ENCODE measurements around the gene SERINC1. TPM values are rescaled to one million over a fixed set of nuclear protein-coding genes. Genes with fewer than 3 reads are reported as not detected.

SERINC1 gene
- total RNA-seq, 3 donors from 2014 or later (not counting 1 experiment from before 2014, with no cell fraction given) = 124 to 131 (median 128) TPM

GRCh38 chr6:122495612-122496011 lies 24.0 kb upstream of the SERINC1 start:
- Mint-ChIP-seq H3K36me3 (peaks cover 16% of the 10 kb centered on the region), H3K27me3 (ENCODE audit: low read depth in 2 of 2) (peaks cover 8 to 14% of the 10 kb centered on the region in 2 donors), H3K4me3 (no peak overlapping the region), H3K27ac (no peak overlapping the region), H3K4me1 (peaks cover 0 to 12% of the 10 kb centered on the region in 2 donors), H3K9me3 (peaks cover 5 to 6% of the 10 kb centered on the region in 2 donors)
- Histone ChIP-seq H3K27me3 (ENCODE audit: control insufficient read depth, insufficient read depth, low read length) (no peaks in the 10 kb centered on the region), H3K27ac (ENCODE audit: low read length) (no peak overlapping the region), H3K4me3 (ENCODE audit: low read length) (no peak overlapping the region), H3K4me1 (ENCODE audit: control insufficient read depth, insufficient read depth, low read length) (peaks cover 9% of the 10 kb centered on the region), H3K36me3 (ENCODE audit: control insufficient read depth, insufficient read depth, low read length) (no peaks in the 10 kb centered on the region), H3K9me3 (ENCODE audit: control insufficient read depth, insufficient read depth, low read length) (peaks cover 3% of the 10 kb centered on the region)
- intact Hi-C loops (cut with micrococcal nuclease) = no loop called here
- DNase-seq = no peak
- 26% methylated on average over 3 of the region's 3 CpGs for WGBS (ENCODE audit: insufficient coverage)
- peak in 1 of 3 donors; percentile 41 for ATAC-seq
- no peak for TF ChIP-seq CTCF (IDR thresholded peaks at IDR 0.05)

- WGBS (ENCODE audit: insufficient coverage) = 86% methylated on average over 4 of the region's 4 CpGs
- ATAC-seq (no peak), DNase-seq (no peak)
- no peak overlapping the region for H3K27ac ChIP-seq (ENCODE audit: low read length)
- H3K36me3 ChIP-seq (ENCODE audit: control insufficient read depth, insufficient read depth, low read length) = no peaks in the 10 kb centered on the region
- peaks cover 16% of the 10 kb centered on the region for H3K36me3 Mint-ChIP-seq
- no peak overlapping the region for H3K4me3 ChIP-seq (ENCODE audit: low read length)
- H3K9me3 ChIP-seq (ENCODE audit: control insufficient read depth, insufficient read depth, low read length) = peaks cover 2% of the 10 kb centered on the region
- peaks cover 9% of the 10 kb centered on the region for H3K4me1 ChIP-seq (ENCODE audit: control insufficient read depth, insufficient read depth, low read length)
- peaks cover 4% of the 10 kb centered on the region in 2 donors for H3K9me3 Mint-ChIP-seq
- peaks cover 0 to 12% of the 10 kb centered on the region in 2 donors for H3K4me1 Mint-ChIP-seq
- H3K27me3 Mint-ChIP-seq (ENCODE audit: low read depth in 2 of 2) = peaks cover 8 to 14% of the 10 kb centered on the region in 2 donors
- no peak overlapping the region for H3K27ac Mint-ChIP-seq
- intact Hi-C loops (cut with micrococcal nuclease) = loop anchor here (5.0 kb wide), 1 partner anchor 823 kb away; no protein-coding TSS in a partner anchor
- no peak for TF ChIP-seq CTCF (IDR thresholded peaks at IDR 0.05)
- H3K27me3 ChIP-seq (ENCODE audit: control insufficient read depth, insufficient read depth, low read length) = no peaks in the 10 kb centered on the region
- H3K4me3 Mint-ChIP-seq = no peak overlapping the region
These were observed 23.2 kb upstream of the SERINC1 start for GRCh38 chr6:122494665-122495272.

GRCh38 chr6:122491919-122492555 lies 20.4 kb upstream of the SERINC1 start:
- intact Hi-C loops (cut with micrococcal nuclease) = loop anchor here (1.0 to 5.0 kb wide), 4 partner anchors 38 to 825 kb away; no protein-coding TSS in a partner anchor
- H3K4me3 Mint-ChIP-seq = no peak overlapping the region
- ATAC-seq = peak; percentile 93 to 99 (median 99)
- H3K9me3 ChIP-seq (ENCODE audit: control insufficient read depth, insufficient read depth, low read length) = peaks cover 2% of the 10 kb centered on the region
- H3K27me3 ChIP-seq (ENCODE audit: control insufficient read depth, insufficient read depth, low read length) = no peaks in the 10 kb centered on the region
- no peak overlapping the region for H3K27ac ChIP-seq (ENCODE audit: low read length)
- TF ChIP-seq CTCF (IDR thresholded peaks at IDR 0.05) = peak; percentile 88
- 25% methylated on average over 5 of the region's 7 CpGs for WGBS (ENCODE audit: insufficient coverage)
- DNase-seq = peak; percentile 42 to 79
- H3K4me1 ChIP-seq (ENCODE audit: control insufficient read depth, insufficient read depth, low read length) = peaks cover 9% of the 10 kb centered on the region
- H3K36me3 Mint-ChIP-seq = peaks cover 9% of the 10 kb centered on the region
- H3K36me3 ChIP-seq (ENCODE audit: control insufficient read depth, insufficient read depth, low read length) = no peaks in the 10 kb centered on the region
- H3K27me3 Mint-ChIP-seq (ENCODE audit: low read depth in 2 of 2) = peaks cover 1 to 3% of the 10 kb centered on the region in 2 donors
- H3K27ac Mint-ChIP-seq = no peak overlapping the region
- H3K9me3 Mint-ChIP-seq = peaks cover 0 to under 1% of the 10 kb centered on the region in 2 donors
- H3K4me3 ChIP-seq (ENCODE audit: low read length) = no peak overlapping the region
- H3K4me1 Mint-ChIP-seq = peaks cover 0 to 12% of the 10 kb centered on the region in 2 donors

All from natural killer cell (primary cell).